GM12874 (cell line): ENCODE measurements around the gene IL32.

Experiments
- CTCF ChIP-seq: IDR thresholded peaks from 2 replicates; pipeline ENCODE4 v1.5.1; 2011; ENCODE audit warnings: low read depth, mild to moderate bottlenecking, control low read depth, low read length, moderate library complexity; ENCODE audit not compliant: insufficient read depth

The IL32 gene, protein sequence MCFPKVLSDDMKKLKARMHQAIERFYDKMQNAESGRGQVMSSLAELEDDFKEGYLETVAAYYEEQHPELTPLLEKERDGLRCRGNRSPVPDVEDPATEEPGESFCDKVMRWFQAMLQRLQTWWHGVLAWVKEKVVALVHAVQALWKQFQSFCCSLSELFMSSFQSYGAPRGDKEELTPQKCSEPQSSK

GRCh38 chr16:3065069-3065741, at the start of gene IL32:
Gene IL32, plus strand, starts transcription at chr16:3065640. Its CDS starts 172 bp downstream, at chr16:3065812.
- no peak for TF ChIP-seq CTCF

DNA sequence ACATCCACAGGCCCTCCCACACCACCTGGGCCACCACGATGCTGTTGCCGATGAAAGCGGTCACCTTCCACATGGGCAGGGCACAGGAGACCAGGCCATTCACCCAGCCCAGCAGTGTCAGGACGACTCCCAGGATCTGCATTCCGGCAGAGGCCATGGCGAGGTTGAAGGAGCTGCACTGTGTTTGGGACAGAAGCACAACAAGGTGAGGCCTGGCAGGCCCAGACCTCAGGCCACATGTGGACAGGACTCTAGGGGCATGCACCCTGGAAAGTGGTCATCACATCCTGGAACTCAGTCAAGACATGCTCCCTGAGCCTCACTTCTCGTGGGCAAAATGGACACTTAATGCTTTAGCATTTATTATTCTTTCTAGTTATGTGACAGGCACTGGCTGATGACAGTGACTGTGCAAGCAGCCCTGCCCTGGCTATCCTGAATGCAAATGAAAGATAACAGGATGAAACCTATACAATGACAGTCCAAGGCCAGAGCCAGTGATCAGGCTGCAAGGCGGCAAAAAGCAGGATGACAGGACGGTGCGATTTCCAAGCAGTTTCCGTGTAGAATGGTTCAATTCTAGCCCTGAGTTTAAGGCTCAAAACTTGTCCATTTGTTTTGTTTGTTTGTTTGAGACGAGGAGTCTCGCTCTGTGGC, 49.4 kb upstream of the IL32 start:
- no peak for TF ChIP-seq CTCF

DNA sequence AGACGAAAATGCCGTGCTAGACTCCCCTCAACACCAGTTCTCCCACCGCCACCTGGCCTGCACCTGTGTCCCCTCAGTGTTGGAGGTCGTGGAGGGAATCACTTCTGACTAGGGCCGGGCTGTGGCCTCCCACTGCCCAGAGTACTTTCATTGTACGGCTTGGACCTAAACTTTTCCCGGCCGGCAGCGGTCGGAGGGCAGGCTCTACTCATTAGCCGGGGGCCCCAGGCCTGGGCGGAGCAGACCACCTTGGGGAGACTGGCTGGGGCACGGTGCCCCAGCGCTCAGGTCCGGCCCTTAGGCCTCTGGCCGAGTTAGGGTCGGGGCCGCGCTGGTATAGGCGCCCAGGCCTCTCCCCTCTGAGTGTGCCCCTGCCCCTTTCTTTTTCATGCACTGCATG, 48.1 kb upstream of the IL32 start:
- TF ChIP-seq CTCF, result no peak

GRCh38 chr16:3017794-3018506, 47.5 kb upstream of the IL32 start, which contains the start of gene CLDN6:
Gene CLDN6, minus strand, starts transcription at chr16:3018183. Its CDS starts 2,162 bp downstream, at chr16:3016021.
- peak; percentile 59 for TF ChIP-seq CTCF

- TF ChIP-seq CTCF, result no peak
Measured at GRCh38 chr16:3019594-3020246, 45.7 kb upstream of the IL32 start.

DNA sequence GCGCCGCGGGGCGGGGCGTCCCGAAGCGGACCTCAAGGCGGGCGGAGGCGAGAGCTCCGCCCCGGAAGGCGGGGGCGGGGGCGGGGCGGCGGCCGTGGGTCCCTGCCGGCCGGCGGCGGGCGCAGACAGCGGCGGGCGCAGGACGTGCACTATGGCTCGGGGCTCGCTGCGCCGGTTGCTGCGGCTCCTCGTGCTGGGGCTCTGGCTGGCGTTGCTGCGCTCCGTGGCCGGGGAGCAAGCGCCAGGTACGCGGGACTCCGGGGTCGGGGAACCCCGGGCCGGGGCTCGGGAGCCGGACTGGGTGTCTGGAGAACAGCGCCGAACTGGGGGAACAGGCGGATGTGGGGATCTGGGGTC, 45.2 kb upstream of the IL32 start, which contains the start of gene TNFRSF12A:
Gene TNFRSF12A (plus strand): TSS at position 122 of the 357 bp plus-strand sequence. CDS start 30 bp downstream, at position 152.
- TF ChIP-seq CTCF, result 0 out of 2 replicates have a peak, but pooled peaks have one; percentile 3
